GM11168 (cell line): ENCODE measurements around the gene FAP.

ENCODE experiments used
- in situ Hi-C: fragments of 300-500 bp; cut with MboI; formaldehyde crosslinking; loops from one replicate; pipeline ENCODE4 v1.12.0; 2022; ENCODE audit warnings: low sequenced_read_pairs; ENCODE audit not compliant: unreplicated experiment

The FAP gene, protein sequence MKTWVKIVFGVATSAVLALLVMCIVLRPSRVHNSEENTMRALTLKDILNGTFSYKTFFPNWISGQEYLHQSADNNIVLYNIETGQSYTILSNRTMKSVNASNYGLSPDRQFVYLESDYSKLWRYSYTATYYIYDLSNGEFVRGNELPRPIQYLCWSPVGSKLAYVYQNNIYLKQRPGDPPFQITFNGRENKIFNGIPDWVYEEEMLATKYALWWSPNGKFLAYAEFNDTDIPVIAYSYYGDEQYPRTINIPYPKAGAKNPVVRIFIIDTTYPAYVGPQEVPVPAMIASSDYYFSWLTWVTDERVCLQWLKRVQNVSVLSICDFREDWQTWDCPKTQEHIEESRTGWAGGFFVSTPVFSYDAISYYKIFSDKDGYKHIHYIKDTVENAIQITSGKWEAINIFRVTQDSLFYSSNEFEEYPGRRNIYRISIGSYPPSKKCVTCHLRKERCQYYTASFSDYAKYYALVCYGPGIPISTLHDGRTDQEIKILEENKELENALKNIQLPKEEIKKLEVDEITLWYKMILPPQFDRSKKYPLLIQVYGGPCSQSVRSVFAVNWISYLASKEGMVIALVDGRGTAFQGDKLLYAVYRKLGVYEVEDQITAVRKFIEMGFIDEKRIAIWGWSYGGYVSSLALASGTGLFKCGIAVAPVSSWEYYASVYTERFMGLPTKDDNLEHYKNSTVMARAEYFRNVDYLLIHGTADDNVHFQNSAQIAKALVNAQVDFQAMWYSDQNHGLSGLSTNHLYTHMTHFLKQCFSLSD

DNA sequence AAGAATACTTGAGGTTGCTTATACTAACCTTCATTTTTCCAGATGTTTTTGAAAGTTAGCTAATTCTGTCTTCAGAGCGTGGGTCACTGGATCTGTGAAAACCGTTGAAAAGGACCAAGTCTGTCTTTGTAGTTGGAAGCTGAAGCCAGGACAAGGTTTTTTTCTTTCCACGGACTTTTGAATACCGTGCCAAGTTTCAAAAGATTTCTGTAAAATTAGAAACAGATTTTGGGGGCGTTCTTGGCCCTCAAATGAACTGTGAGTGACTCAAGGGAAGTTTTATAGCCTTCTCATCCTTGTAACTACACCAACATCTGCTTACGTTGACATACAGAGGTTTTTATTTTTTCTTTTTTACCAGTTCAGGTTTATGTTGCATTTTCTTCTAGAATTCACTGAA lies at the start of gene FAP:
Gene FAP (minus strand): TSS at position 152 of the 400 bp plus-strand sequence. CDS start 118 bp downstream, at position 34.
- in situ Hi-C loops, result no loop called here

DNA sequence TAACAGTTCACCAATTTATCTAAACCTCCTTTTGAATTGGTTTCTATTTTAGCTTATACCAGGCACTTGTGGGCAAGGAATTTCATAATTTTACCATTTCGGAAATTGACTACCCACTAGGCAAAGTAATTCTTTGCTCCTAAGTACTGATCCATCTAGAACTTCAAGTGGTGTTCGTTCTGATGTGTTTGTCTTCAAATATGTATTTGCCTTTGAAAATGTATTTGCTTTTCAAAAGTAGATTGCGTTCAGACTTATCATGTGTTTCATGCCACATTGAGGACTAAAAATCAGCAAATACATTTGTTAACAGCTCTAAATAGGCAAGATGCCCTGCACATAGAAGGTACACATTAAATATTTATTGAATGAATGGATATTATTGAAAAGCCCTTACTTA lies 48.5 kb upstream of the FAP start:
- in situ Hi-C loops, result loop anchor here (10.0 kb wide), 1 partner anchor 67 kb away; no protein-coding TSS in a partner anchor

DNA sequence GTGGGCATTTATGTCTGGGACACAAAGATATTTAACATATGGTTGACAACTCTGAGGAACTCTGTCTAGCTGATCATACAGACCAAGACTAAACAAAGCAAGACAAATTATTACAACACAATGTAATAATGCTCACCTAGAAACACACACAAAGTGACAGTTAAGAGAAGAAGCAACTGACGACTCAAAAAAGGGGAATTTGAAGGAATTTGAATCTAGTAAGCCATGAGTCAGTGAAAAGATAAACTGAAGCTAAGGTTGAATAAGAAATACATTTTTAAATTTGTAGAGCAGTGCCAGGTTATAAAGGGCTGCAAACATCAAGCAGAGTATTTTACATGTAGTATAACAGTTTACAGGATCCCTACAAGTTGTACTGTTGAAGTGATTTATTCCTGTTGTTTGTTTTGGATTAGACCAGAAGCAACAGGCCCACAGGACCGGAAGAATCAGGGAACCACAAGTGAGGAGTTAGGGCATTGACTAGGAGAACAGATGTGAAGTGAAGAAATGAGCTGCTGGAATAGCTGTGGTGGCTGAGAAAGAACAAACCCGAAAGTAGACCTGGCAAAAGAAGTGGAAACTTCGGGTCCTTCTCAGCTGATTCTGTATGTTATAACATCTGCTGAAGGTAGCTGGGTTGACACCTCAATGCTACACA lies 39.6 kb upstream of the FAP start:
- in situ Hi-C loops, result no loop called here

DNA sequence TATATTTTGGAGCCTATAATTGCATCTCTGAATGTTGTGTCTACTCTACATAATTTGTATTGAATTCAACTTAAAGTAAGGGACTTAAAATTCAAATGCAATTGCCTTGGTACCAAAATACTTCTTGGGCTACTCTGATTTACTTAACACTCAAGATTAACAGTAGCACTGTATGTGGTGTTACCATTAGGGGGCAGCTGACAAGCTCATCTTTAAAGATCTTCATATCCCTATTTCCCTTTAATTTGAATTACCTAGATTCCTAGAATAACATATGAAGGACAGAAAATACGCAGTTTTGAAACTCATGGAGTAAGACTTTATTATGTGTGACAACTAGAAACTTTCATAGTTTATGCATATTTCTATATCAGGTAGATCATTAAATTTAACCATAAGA lies 37.4 kb upstream of the FAP start:
- in situ Hi-C loops, result no loop called here

DNA sequence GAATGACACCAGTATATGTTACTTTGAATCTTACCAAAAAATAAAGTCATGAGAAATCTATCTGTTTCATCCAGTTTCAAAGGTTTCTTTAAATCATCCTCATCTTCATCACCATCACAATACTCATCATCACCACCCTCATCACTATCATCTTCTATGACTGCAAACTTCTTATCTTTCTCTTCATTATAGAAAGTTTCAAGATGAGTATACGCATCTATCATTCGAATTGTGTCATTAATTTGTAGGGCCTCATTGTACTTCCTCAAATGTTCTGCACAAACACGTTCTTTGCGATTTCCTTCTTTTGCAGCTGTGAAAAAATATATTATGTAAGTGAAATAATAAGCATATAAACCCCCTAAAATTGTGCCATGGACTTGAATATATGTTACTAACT lies 34.1 kb upstream of the FAP start:
- in situ Hi-C loops, result no loop called here

DNA sequence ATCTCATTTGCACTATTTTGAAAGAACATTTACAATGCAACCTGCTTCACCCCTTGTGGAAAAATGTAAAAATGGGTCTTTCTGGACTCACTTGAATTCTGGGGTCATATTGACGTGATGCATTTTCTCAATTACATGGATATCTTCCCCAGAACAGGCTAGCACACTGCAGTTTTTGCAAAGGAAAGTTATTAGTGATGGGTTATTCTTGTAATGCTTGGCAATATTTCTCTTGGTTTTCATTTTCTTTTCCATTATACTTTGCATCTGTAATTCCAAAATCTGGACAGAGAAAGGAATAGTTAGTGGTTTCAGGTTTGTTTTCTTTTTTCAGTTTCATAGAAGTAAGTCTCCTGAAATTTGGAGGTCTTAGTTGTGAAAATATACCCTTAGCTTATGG lies 24.8 kb upstream of the FAP start:
- in situ Hi-C loops, result no loop called here

DNA sequence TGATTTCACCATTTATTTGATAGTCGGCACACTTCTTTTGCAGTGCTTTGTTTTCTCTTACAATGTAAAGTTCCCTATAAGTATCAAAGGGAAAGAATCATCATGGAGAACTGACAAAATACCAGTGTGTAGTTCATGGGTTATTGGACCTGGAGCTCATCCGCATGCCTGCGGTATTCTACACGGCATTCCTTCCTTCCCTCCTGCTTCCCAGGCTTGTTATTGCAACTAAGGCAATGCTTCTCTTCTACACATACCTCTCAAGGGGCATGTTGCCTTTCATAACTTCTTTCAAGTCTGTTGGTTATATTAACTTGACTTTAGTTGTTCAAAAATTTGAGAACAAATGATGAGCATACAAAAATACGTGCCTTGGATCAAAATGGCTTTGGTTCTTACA lies 24.3 kb upstream of the FAP start:
- in situ Hi-C loops, result no loop called here

DNA sequence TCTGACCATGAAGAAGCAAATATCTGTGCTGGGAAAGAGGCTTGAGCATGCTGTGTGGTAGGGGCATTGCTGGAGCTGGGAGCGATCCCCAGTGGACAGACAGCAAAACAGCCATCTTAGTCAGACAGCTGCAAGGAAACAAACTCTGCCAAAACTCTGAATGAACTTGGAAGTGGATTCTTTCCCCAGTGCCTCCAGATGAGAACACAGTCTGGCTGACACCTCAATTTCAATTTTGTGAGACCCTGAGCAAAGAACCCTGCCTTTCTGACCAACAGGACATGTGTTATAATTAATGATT lies 23.2 kb upstream of the FAP start:
- in situ Hi-C loops, result no loop called here

DNA sequence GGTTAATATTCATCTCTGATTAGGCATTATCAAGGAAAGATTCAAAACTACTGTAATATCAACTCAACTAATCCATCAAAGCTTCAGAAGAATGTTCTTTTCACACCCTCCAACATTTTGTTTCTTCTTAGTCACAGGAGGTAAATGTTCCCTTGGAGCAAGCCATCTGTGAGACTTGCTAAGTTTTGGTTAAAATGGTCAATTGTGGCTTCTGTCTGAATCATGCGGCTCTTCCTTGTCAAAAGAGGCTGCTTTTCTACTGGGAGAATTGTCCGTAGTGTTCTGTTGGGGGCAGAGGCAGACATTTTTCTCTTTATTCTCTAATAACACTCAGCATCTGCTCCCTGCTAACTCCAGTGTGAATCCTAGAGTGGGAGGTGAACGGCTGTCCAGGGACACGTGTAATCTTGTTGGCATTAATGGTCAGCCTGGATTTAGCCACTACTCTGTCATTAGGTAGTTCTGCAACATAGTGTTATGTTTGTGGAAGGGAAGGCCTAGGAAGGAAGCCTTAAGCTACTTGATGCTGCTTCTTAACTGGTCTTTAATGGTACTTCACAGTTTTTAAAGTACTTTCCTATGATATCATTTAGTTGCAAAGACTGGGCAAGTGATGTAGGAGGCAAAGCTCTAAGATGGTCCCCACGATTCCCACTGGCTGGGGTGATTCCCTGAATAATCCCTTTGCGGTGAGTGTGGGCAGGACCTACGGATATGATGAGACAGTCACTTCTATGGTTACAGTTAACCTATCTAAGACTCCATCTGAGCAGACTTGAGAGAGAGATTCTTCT lies 22.6 kb upstream of the FAP start:
- in situ Hi-C loops, result no loop called here

DNA sequence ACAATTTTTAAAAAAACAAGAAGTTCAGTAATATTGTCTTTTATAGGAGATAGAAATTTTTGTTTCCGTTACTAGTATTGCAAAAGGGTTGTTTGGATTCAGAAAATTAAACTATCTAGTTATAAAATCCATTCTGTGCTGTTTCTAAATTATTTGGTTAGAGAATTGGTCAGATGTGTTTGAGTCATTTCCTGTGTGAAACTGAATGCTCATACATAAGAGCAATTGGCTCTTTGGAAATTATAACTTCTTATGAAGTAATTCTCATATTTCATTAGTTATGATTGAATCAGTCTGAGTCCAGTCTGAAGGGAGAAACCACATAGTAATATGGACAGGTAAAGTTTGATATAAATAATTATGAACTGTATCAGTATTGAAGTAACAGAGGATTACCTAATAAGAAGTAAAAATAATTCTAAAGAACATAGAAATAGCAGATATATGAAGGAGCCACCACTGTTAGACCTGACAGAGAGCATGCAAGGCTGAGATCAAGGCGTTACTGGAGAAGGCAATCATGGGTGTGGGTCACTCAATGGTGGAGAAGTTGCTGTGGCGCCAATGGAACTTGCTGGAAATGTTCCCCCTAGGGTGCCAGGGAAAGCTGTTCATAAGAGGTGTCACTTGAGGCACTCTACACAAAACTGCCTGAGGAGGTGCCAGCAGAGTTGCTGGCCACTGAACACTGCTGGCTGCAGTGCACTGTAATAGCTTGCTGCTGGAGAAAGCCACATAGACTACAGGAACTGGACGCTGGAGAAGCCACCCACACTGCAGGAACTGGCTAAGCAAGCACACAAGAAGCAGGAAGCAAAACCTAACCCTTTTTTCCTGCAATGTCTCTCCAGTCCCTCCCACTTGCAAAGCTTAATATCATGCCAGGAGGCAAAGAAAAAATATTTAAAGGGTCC lies 18.0 kb upstream of the FAP start:
- in situ Hi-C loops, result no loop called here

DNA sequence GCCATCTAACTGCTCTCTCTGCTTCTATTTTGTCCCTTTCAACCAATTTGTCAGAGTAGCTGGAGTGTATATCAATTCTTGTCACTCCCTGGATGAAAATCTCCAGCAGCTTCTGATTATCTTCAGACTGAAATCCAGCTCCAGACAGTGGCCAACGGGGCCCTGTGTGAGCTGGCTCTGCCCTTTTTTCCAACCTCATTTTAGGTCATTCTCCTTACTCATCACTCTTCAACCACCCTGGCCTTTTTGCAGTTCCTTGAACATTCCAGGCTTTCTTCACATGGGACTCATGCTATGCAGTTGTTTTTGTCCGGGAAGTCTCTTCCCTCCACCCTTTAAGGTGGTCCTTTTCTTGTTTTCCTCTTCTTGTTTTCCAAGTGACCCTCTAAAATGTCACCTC lies 15.4 kb upstream of the FAP start:
- in situ Hi-C loops, result no loop called here

DNA sequence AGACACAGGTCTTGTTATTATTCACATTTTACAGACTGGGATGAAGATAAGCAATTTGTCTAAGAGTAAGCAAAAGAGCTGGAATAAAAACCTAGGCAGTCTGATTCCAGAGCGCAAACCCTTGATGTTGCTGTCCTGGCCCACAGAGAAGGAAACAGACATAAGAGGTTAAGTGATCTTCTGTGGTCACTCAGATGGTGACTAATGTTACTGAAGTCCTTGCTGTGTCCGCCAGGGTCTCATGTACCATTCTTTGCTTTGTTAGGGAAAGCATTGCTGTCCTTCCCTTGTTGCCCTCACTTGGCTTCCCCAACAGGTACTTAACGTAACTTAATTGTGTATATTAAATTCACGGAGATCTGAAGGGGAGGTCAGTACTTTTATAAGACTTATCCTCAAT lies 14.9 kb upstream of the FAP start:
- in situ Hi-C loops, result no loop called here

DNA sequence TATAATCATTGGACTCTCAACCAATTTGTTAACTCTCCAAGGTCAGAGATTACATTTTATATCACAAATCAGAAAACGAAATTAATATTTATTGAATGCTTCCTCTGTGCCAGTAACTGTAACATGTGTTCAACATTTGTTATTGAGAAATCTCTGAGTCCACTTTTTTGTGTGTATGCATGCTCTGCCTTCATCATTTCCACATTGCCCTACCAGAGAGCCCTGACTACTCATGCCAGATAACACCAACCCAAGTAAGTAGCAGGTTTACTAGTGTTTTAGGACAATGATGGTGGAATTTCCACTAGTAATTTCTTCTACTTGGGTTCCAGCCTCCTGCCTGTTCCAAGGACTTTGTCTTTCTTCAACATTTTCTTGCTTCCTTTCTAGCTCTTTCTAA lies 14.2 kb upstream of the FAP start:
- in situ Hi-C loops, result no loop called here

DNA sequence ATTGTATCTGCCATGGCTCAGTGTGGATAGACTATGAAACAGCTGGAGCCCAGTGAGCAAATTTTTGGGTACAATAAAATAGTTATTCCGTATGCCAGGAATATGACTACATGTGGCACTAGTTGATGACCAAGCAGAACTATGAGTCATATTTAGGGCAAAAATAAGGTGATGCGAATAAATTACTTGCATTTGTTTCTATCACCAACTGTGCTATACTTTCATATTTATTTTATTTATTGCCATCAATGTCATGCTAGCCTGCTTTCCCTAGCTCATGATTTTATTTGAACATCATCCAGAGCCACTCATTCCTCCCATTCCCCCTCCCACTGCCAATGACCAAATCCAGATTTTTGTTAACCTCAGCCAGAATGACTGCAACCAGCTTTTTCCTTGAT lies 13.3 kb upstream of the FAP start:
- in situ Hi-C loops, result no loop called here

DNA sequence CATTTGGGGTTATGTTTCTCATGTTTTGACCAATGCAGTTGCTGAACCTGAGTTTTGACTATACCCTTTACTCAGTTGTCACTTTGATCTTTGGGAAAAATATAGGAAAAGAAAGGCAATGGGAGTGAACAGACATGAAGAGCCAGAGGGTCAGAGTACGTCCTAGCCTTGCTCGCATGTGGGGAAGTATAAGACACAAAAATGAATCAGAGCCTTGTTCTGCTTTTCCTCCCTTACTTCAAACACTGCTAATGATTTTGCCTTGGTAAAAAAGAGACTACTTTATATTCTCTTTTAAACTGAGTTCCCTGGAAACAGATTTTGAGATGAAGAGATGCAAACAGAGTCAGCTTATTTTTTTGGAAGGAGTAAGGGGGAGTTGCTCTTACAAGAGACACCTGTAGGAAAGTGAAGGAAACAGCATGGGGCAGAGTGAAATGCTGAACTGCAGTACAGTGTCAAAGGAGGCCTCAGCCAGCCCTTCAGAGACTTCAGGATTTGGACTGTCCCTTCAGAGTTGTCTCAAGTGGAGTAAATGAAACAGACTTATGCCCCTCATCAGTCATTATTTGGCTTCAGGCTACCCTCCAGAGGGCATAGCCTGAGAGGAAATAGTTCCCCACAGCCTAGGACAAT lies 11.1 kb upstream of the FAP start:
- in situ Hi-C loops, result no loop called here

DNA sequence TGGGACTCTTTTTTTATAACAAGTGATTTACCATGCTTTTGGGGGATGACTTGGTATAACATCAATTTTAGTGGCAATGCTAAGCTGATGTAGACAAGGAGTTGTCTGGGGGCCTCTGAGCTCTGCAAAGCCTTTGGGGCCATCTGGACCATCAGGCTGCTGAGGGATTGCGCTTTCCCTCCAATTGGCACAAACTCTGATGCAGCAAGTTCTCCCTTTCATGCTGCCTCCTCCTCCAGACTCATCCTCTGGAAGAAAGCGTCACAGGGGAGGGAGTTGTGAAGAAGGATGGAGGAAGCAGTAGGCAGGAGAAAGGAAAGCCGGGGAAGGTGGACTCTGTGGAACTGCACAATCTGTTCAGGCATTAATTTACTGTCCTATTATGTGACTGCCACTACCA lies 10.2 kb upstream of the FAP start:
- in situ Hi-C loops, result no loop called here

DNA sequence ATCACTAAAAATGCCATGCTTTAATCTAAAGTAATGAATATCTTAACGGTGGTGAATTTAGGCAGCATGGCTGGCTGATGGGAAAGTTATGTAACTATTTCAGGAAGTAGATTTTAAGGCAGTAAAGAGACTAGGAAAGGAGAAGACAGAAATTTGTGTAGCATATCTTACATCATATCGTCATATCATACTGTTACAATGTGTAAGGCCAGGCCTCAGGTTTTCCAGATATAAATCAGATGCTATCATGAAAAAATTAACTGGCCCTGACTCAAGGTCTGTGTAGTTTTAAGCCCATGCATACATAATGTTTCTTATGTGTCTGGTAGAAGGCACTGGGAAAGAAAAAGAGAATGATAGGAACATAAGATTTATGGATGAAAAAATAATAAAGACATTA lies 8.9 kb upstream of the FAP start:
- in situ Hi-C loops, result no loop called here

DNA sequence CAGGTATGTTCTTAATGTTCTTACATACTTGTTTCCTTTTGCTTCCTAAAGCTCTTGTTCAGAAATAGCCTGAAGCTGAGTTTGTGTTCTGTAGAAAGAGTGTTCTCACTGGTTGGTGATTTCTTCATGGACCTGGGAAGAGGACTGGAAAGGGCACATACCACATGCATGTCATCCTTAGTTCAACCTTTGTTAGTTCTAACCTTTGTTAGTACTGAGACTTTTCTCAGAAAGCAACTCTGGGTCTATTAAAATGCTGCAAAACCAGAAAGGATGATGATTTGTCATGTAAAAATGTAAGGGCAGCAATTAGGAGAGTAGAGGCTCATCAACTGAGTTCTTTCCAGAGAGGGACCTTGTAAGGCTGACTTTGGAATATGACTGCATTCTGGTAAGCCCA lies 2.5 kb upstream of the FAP start:
- in situ Hi-C loops, result no loop called here

DNA sequence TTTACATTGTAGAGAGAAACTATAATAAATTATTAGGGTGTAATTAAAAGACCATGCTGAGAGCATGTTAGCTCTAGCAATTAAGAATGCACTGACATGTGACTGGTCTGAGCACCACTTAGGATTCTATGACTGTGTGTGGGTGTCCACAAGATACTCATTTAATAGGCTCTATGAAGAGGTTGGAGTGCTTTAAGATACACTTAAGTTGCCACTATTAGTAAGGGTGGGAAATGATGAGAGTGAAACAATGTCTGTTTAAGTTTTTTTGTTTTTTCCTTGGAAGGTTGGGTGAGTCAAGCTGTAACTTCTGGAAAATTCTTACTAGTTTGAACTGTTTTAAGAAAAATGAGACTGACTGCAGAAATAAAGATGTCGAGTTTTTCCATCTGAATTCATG lies 1.8 kb upstream of the FAP start:
- in situ Hi-C loops, result no loop called here
